KOPT-K1 (cell line): ENCODE results near the gene NKIRAS1.
"Not testable (repeated sequence)": the region's sequence is repeated elsewhere in the genome, so short reads cannot be mapped to it uniquely, and the experiment has no call there.

Source experiments
- H3K27ac ChIP-seq: fragments of 200-600 bp; sonication (generic); 2 replicates; pipeline ENCODE4 v1.5.1; 2016; ENCODE audit warnings: antibody characterized with exemption, mild to moderate bottlenecking, low read depth, low read length; ENCODE audit not compliant: poor library complexity, severe bottlenecking
- H3K36me3 ChIP-seq: fragments of 200-600 bp; sonication (generic); 2 replicates; pipeline ENCODE4 v1.5.1; 2017; ENCODE audit warnings: antibody characterized with exemption, mild to moderate bottlenecking, low read length, moderate library complexity; ENCODE audit not compliant: insufficient read depth
- H3K9me3 ChIP-seq: fragments of 200-600 bp; sonication (generic); 2 replicates; pipeline ENCODE4 v1.5.1; 2017; ENCODE audit warnings: antibody characterized with exemption, low read length, mild to moderate bottlenecking; ENCODE audit not compliant: insufficient read depth, poor library complexity, severe bottlenecking

NKIRAS1 gene

GRCh38 chr3:23856286-23856685, 60.5 kb downstream of the NKIRAS1 start:
- Histone ChIP-seq H3K27ac (no peak overlapping the region), H3K9me3 (peaks cover 5% of the 10 kb centered on the region), H3K36me3 (peaks cover 9% of the 10 kb centered on the region)

GRCh38 chr3:23849462-23849861, 67.3 kb downstream of the NKIRAS1 start:
- not testable (repeated sequence) for H3K36me3 ChIP-seq, H3K9me3 ChIP-seq, H3K27ac ChIP-seq

- Histone ChIP-seq H3K36me3 (no peaks in the 10 kb centered on the region), H3K27ac (no peak overlapping the region), H3K9me3 (no peaks in the 10 kb centered on the region)
Measured at GRCh38 chr3:23845326-23846216, 71.2 kb downstream of the NKIRAS1 start.

- no peaks in the 10 kb centered on the region for H3K36me3 ChIP-seq
- H3K9me3 ChIP-seq = no peaks in the 10 kb centered on the region
- H3K27ac ChIP-seq = no peak overlapping the region
Measured at GRCh38 chr3:23843869-23844268, 72.9 kb downstream of the NKIRAS1 start.
